NOMO-1 treated with DMSO at 0.1 percent for 48 hours (cell line): ENCODE results near the gene KRTAP12-1.
"Not testable (repeated sequence)": the region's sequence is repeated elsewhere in the genome, so short reads cannot be mapped to it uniquely, and the experiment has no call there.

Experiments used
- DNase-seq: peaks from one replicate; lab custom pipeline; 2025; ENCODE audit not compliant: unreplicated experiment; lab: John Stamatoyannopoulos, UW

Gene KRTAP12-1

DNA sequence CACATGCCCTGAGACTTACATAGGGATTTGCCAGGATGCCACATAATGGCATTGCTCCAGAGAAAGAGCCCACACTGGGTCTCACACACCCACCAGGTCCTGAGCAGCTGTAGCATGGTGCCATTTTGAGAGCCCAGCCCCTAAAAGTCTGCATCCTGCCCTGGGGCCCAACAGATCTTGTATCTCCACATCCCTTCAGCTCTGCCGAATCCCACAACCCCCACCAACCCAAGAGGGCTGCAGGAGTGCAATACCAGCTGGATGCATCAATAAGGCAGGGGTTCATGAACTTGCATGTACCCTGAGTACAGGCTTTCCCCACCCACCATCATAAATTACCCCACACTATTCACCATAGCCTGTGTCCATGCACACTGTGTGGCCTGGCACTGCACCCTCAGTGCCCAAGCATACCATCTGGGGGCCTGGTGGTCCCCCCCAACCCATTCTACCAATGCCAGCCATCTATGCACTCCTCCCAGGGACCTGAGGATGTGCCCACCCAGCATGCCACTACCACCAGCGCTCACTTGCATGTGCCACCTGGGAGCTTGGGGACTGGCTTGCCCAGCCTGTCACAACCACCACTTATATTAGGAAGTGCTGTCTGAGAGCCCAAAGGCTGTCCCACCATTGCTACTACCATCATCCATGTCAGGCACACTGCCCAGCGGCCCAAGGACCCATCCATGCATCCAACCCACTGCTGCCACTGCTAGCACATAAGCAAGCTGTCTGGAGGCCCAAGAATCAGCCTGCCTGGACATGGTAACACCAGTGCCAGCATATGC, 11.1 kb downstream of the KRTAP12-1 start:
- no peak for DNase-seq

DNA sequence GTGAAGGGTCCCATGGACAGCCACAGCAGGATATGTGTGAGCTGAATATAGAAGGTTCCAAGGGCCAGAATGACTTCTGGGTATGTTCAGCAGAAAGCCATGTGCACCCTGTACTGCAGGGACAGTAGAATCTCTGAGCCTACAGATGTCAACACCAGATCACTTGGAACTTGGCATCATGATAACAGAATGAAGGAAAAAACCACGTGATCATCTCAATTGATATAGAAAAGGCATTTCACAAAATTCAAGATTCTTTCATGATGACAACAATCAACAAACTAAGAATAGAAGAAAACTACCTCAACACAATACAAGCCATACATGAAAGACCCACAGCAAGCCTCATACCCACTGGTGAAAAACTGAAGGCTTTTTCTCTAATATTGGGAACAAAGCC, 14.4 kb downstream of the KRTAP12-1 start:
- no peak for DNase-seq

DNA sequence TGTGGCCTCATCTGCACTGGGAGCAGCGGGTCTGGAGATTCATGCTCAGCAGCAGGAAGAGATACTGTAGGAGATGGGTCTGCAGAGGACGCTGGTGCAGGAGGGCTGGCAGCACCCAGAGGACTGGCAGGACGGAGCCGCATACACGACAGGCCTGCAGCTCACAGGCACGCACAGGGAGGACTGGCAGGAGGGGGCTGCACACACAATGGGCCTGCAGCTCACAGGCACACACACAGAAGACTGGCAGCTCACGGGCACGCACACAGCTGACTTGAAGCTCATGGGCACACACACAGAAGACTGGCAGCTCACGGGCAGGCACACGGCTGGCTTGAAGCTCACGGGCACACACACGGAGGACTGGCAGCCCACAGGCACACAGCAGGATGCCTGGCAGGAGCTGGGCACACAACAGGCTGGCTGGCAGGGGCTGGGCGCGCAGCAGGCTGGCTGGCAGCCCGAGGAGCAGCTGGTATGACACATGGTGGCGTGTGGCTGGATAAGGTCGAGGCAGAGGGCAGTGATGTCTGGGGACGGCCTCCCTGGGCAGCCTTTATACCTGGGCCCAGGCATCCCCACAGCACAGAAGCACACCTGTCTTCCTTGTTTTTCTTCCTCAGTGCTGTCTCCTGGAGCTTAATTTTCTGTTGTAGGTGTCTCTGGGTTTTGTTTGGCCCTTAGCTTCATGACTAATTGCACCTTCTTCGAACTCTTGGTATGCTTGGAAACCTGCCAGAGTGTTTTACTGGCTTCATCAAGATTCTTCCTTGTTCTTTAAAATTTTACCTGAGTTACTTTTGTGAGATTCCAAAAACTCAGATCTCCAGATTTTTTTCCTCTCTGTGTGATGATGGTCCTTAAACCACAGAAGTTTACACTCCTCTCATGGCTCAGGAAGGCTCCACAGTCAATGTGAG, 15.3 kb downstream of the KRTAP12-1 start, which contains the start of gene KRTAP12-2:
TSS of gene KRTAP12-2 (minus strand) at position 527 of the 920 bp plus-strand sequence. CDS start at position 486, 41 bp downstream.
- DNase-seq = no peak

DNA sequence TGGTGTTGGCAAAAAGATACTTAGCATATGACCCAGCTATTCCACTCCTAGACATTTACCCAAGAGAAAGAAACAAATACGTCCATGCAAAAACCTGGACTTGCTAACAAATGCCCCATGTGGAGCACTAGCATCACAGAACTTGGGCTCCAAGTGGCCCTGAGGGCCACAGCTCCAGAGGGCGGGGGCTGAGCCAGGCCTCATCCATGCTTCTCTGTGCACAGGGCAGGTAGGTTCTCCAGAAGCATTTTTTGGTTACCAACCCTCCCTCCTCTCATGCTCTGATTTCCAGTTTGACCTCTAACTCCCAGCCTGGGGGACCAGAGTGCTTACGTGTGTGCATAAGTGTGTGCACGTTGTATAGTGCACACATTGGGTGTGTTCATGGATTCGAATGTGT, 17.3 kb downstream of the KRTAP12-1 start:
- DNase-seq = no peak

GRCh38 chr21:44661567-44661966, 20.4 kb downstream of the KRTAP12-1 start:
- not testable (repeated sequence) for DNase-seq

DNA sequence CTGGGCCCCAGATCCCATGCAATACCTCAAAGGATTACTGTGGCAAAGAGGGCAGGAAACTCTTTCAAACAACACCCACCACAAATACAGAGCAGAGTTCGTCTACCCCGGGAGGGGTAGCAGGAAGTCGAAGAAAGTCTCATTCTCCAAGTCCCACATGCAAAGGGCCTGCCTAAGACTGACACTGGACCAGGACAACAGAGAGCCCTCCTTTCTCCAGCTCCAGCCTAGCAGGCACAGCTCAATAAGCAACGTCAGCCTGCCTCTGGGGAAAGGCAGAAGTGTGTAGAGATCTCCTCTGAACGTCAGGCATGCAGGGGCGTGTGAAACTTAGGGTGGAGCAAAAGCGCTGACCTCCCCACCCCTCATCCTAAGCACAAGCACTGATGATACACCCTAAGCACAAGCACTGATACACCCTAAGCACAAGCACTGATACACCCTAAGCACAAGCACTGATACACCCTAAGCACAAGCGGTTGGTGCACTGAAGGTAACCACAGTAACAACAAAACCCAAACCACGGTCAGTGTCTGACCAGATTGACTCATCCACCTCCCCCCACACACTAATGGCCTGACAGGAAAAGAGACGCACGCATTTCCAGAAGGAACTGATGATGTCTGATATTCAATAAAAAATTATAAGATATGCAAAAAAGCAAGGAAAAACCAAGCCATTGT, 22.9 kb downstream of the KRTAP12-1 start:
- peak; percentile 14 for DNase-seq

DNA sequence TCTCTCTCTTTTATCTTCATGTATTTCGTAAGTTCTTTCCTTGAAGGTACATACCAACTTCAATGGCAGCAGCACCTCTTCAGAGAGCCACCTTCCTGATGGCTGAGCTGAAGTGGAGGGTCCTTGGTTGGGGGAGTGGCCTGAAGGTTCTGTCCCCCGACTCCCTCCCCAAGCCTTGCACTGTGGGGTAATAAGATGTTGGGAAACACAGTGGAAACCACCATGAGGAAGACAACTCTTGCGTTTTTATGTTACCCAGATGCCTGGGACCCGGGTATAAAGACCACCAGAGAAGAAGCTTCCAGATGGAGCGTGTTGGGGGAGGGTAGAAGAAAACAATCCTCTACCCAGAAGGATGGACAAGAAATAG, 23.4 kb downstream of the KRTAP12-1 start:
- no peak for DNase-seq

DNA sequence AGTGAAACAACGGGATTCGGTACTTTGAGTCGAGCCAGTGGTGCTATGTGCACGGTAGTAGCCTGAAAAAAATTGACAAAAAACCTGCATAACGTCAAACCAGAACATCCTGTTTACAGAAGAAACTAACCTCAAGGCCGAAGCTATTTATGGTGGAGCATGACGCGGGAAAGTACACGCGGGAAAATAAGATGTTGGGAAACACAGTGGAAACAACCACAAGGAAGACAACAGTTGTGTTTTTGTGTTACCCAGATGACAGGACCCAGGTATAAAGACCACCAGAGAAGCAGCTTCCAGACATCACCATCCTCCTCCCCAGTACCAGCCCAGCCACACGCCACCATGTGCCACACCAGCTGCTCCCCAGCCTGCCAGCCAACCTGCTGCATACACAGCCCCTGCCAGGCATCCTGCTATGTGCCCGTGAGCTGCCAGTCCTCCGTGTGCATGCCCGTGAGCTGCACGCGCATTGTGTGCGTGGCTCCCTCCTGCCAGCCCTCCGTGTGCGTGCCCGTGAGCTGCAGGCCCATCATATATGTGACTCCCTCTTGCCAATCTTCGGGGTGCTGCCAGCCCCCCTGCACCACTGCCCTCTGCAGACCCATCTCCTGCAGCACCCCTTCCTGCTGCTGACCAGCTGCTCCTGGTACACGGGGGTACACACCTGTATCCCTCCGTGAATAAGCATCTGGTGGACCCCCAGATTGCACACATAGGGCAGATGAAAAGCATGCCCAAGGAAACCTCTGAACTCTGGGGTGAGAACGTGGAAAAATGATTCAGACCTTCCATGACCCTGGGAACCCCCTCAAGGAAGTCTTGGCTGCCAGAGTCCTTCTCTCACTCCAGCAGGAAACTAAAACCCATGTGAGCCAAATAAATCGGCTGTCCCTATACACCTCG, 24.1 kb downstream of the KRTAP12-1 start, which contains the start of gene KRTAP12-3:
TSS of gene KRTAP12-3 (plus strand) at position 298 of the 906 bp plus-strand sequence. CDS start at position 346, 48 bp downstream.
- no peak for DNase-seq

DNA sequence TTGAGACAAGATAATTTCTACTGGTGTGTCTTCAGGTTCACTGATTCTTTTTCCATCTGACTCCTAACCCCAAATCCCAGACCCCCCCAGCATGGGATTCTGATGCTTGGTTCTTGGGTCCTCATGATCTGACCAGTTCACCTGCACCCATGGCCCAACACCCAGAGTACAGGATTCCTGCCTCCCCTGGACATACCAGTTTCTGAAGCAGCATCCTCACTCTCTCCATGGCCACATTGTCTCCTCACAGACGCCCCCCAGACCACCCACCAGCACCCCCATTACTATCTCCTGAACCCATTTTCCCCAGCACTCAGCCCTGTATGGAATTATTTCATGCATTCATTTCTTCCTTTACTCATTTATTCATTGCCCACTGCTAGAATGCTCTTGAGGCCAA, 25.1 kb downstream of the KRTAP12-1 start:
- DNase-seq = no peak

DNA sequence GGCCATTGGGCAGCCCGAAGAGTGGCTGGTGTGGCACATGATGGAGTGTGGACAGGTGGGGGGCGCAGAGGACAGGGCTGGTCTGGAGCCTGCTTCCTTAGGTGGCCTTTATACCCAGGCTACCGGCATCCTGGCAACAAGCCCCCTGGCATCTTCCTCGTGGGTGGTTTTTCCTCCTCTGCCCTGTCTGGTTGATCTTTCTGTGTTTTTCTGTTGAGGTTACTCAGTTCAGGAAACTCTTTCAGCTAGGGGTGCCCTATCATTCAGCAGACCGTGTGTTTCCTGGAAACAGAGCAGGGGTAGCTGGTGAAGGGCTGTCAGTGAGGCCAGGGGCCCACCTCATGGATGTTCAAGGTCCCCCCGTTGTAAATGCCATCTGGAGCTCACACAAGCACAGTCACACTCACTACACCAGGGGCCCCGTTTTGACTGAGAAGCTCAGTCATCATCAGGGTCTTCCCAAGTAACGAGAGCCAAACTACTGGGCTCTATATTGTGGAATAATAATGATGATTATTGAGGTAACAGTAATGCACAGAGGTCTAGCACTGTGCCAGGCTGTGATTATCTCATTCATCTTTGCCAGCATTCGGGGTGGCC, 27.3 kb downstream of the KRTAP12-1 start, which contains the start of gene KRTAP12-4:
TSS of gene KRTAP12-4 (minus strand) at position 84 of the 600 bp plus-strand sequence. CDS start at position 39, 45 bp downstream.
- DNase-seq = no peak

GRCh38 chr21:44653656-44654575, 28.0 kb downstream of the KRTAP12-1 start:
- no peak for DNase-seq

GRCh38 chr21:44653123-44653522, 28.8 kb downstream of the KRTAP12-1 start:
- no peak for DNase-seq

DNA sequence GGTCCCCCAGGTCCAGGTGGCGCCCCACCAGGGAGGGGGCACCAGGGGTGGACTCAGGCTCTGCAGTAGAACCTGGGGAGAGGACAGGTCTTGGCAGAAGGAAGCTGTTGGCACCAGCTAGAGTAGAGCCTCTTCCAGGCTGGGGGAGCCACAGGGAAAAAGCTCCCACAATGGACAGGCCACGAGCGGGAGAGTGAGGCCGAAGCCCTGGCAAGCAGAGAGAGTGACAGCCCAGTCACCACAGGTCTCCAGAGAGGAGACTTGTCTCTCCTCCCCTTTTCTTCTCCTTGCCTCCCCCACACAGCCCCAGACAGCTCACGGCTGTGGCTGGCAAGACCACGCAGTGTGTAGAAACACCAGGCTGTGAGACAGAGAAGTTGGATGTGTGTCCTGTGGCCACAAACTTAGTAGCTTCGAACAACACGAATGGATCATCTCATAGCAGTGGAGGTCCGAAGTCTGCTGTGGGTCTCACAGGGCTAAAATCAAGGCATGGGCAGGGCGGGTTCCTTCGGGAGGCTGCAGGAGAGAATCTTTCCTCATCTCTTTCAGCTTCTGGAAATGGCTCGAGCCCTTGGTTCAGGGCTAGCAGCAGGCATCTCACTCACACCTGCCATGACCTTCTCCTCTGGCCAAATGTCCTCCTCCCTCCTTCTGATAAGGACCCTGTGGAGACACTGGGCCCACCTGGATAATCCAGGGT, 30.8 kb downstream of the KRTAP12-1 start:
- DNase-seq = no peak

GRCh38 chr21:44650265-44650972, 31.5 kb downstream of the KRTAP12-1 start:
- DNase-seq = no peak

GRCh38 chr21:44649521-44650100, 32.4 kb downstream of the KRTAP12-1 start:
- no peak for DNase-seq

DNA sequence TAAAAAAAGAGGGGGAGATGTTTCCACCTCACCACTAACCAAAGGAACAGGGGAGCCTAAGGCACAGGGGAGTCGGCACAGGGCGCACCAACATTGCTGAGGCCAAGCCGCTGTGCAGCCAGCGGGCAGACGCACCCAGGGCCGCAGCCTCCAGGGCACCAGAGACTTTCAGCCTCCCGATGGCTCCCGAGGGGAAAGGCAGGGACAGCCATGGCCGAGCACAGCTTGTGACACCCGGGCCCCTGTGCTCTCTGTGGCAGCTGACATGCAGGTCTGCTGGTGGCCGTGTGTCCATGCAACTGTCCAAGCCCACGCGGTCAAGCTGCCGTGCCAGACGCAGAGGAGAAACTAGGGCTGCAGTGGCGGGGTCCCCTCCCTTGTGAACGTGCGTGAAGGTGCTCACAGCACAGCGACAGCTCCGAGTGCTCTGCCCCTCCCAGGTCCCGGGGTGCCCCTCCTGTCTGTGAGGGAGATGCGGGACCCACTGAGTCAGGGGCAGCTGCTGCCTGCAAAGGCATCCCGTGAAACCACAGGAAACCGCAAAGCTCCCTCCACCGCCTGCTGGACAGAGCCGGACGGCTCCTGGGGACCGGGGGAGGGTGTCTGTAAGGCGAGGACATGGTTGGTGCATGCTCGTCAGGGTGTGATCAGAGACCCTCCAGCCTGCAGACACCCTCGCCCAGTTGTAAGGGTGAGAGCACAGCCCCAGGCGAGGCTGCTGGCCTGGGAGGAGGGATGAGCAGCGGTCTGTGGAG, 33.2 kb downstream of the KRTAP12-1 start:
- no peak for DNase-seq
